T-cell (primary cell): Measurements from ENCODE around the gene SLC27A1. TPM values are rescaled to one million over a fixed set of nuclear protein-coding genes. Genes with fewer than 3 reads are reported as not detected.

Source experiments
- ATAC-seq, 4 experiments: fragments of 200-7000 bp in 3 of 4; fragments of 150-1000 bp in 1 of 4; cut with Tn5 transposase; replicated peaks in 1 of 4; 1 replicate in 3 of 4; 2 replicates in 1 of 4; pipeline ENCODE4 v1.10.0; 2021; ENCODE audit warnings: moderate library complexity in 3 of 4, mild to moderate bottlenecking in 2 of 4, moderate number of reproducible peaks in 1 of 4
- CTCF ChIA-PET, 2 donors: fragments of 300-600 bp; sonication (Branson Sonifier 250); formaldehyde crosslinking; loops; one replicate each; lab custom pipeline; 2022; ENCODE audit warnings: antibody characterized with exemption in 2 of 2; lab: Charles Lee
- POLR2A ChIA-PET, 2 donors: fragments of 300-600 bp; sonication (Branson Sonifier 250); formaldehyde crosslinking; loops; one replicate each; lab custom pipeline; 2022; ENCODE audit warnings: antibody characterized with exemption in 2 of 2; lab: Charles Lee
- DNase-seq, 35 experiments: peaks; one replicate each; pipeline versions ENCODE4 v3.0.0 to v3.0.0-alpha.2; 2013 to 2023
- H3K27ac ChIP-seq: one replicate; pipeline ENCODE4 v1.5.1; 2013; ENCODE audit warnings: low read length
- H3K27me3 ChIP-seq, 2 experiments: replicated peaks in 1 of 2; 1 replicate in 1 of 2; 2 replicates in 1 of 2; pipeline versions ENCODE4 v1.6.1 to v1.7.0; 2013; ENCODE audit warnings: low read length in 1 of 2, mixed read lengths in 1 of 2; ENCODE audit not compliant: control insufficient read depth in 2 of 2, insufficient read depth in 2 of 2; ENCODE audit errors: extremely low read depth in 1 of 2
- H3K36me3 ChIP-seq, 2 donors: 1 replicate in 1 of 2; 2 replicates in 1 of 2; pipeline versions ENCODE4 v1.6.1 to v1.7.0; 2013; ENCODE audit warnings: low read length in 1 of 2; ENCODE audit not compliant: control insufficient read depth in 2 of 2, insufficient read depth in 1 of 2; ENCODE audit errors: extremely low read depth in 1 of 2
- H3K4me1 ChIP-seq, 2 experiments: 1 replicate in 1 of 2; 2 replicates in 1 of 2; pipeline versions ENCODE4 v1.6.1 to v1.7.0; 2013; ENCODE audit warnings: low read length in 2 of 2, mixed read lengths in 1 of 2; ENCODE audit not compliant: insufficient read depth in 2 of 2, control insufficient read depth in 1 of 2; ENCODE audit errors: extremely low read depth in 1 of 2
- H3K4me3 ChIP-seq, 2 donors: 1 replicate in 1 of 2; 2 replicates in 1 of 2; pipeline versions ENCODE4 v1.5.1 to v1.7.0; 2013; ENCODE audit warnings: mild to moderate bottlenecking in 2 of 2, low read length in 1 of 2, moderate library complexity in 1 of 2; ENCODE audit not compliant: control insufficient read depth in 1 of 2; ENCODE audit errors: extremely low read depth in 1 of 2
- H3K9me3 ChIP-seq: 2 replicates; pipeline ENCODE4 v1.7.0; 2013
- H3K27ac Mint-ChIP-seq, 2 donors: one replicate each; pipeline ENCODE4 v1.8.0; 2020 to 2021; ENCODE audit warnings: mild to moderate bottlenecking in 2 of 2, mixed read lengths in 2 of 2
- H3K27me3 Mint-ChIP-seq, 2 donors: one replicate each; pipeline ENCODE4 v1.8.0; 2021 to 2022; ENCODE audit warnings: mixed read lengths in 2 of 2
- H3K36me3 Mint-ChIP-seq: one replicate; pipeline ENCODE4 v1.8.0; 2021; ENCODE audit warnings: mixed read lengths
- H3K4me1 Mint-ChIP-seq, 3 donors: one replicate each; pipeline ENCODE4 v1.8.0; 2020 to 2022; ENCODE audit warnings: mixed read lengths in 3 of 3, mild to moderate bottlenecking in 1 of 3
- H3K4me3 Mint-ChIP-seq, 3 donors: one replicate each; pipeline ENCODE4 v1.8.0; 2020 to 2022; ENCODE audit warnings: mild to moderate bottlenecking in 3 of 3, mixed read lengths in 3 of 3, moderate library complexity in 3 of 3
- H3K9me3 Mint-ChIP-seq, 3 donors: one replicate each; pipeline ENCODE4 v1.8.0; 2020 to 2022; ENCODE audit warnings: mixed read lengths in 3 of 3
- WGBS: methylation state at CpG from one replicate; pipeline ENCODE4 v1.1.5; 2013; ENCODE audit warnings: missing lambda C conversion rate; ENCODE audit not compliant: insufficient coverage; 5-methylcytosine and 5-hydroxymethylcytosine counted together
- total RNA-seq, 35 experiments: library from RNA in 6 of 35; stranded (reverse) in 6 of 35; fragments of 120-200 nt in 1 of 35; gene quantifications; one replicate each; pipeline versions ENCODE4 v1.2.1 to v1.2.4 and lab custom pipeline; 2013 to 2026

Gene SLC27A1
- total RNA-seq, 5 donors from 2014 or later (not counting 1 experiment from before 2014, with no cell fraction given) = 5.9 to 13.3 (median 10.5) TPM

DNA sequence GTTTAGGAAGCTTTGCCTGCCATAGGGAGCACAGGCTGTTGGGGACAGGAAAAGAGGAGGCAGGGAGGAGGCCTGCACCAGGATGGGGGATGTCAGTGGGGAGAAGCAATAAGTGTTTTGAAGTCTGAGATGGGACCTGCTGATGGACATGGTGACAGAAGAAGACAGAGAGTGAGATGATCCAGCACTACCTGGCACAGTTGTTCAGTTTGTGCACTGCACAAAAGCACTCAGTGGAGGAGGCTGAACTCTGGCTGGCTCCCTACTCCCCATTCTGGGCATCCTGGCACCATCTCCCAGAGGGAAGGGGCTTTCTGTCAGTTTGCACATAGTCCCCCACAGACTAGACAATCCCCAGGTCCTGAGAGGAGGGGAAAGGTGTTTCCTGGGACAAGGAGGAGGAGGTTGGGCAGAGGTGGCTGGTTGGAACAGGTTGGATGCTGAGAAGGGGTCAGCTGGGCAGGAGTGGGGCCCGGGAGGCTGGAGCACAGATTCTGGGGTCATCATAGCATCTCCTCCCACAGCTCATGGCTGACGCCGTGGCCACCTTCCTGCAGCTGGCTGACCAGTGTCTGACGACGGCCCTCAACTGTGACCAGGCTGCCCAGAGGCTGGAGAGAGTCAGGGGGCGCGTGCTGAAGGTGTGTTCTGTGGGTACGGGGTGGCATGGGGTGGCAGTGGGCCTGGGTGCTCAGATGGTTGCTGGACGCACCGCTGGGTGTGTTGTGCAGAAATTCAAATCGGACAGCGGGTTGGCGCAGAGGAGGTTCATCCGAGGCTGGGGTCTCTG lies 72.7 kb downstream of the SLC27A1 start:
- Mint-ChIP-seq H3K4me1 (peaks cover 11 to 15% (median 14%) of the 10 kb centered on the region in 3 donors), H3K4me3 (no peak overlapping the region), H3K36me3 (no peaks in the 10 kb centered on the region), H3K27me3 (no peaks in the 10 kb centered on the region), H3K27ac (peak overlapping the region in 1 of 2 donors; percentile 46), H3K9me3 (no peaks in the 10 kb centered on the region)
- Histone ChIP-seq H3K9me3 (no peaks in the 10 kb centered on the region), H3K36me3 (no peaks in the 10 kb centered on the region), H3K27me3 (peaks cover 0 to 2% of the 10 kb centered on the region in 2 experiments), H3K4me3 (no peak overlapping the region), H3K27ac (no peak overlapping the region), H3K4me1 (peaks cover 4 to 17% of the 10 kb centered on the region in 2 experiments)
- CTCF ChIA-PET = no interaction called here
- DNase-seq (no peak), ATAC-seq (no peak)
- WGBS = 94% methylated on average over 13 of the region's 14 CpGs
- POLR2A ChIA-PET = no interaction called here

DNA sequence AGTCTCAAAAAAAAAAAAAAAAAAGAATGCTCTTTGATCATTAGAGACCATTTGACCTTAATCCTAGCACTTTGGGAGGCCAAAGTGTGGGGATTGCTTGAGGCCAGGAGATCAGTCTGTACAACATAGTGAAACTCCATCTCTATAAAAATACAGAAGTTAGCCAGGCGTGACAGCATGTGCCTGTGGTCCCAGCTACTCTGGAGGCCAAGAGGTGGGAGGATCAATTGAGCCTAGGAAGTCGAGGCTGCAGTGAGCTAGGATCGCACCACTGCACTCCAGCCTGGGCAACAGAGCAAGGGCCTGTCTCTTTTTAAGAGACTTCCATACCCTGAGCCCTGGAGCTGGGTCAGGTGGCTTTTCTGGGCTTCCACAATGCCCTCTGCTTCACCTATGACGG lies 73.7 kb downstream of the SLC27A1 start:
- no peak overlapping the region for H3K4me3 Mint-ChIP-seq
- no peaks in the 10 kb centered on the region for H3K9me3 ChIP-seq
- no peaks in the 10 kb centered on the region for H3K27me3 ChIP-seq
- no peaks in the 10 kb centered on the region for H3K27me3 Mint-ChIP-seq
- DNase-seq (no peak), ATAC-seq (no peak)
- no peak overlapping the region for H3K4me3 ChIP-seq
- no peak overlapping the region for H3K27ac ChIP-seq
- peak overlapping the region in 1 of 2 donors; percentile 16 for H3K27ac Mint-ChIP-seq
- no peaks in the 10 kb centered on the region for H3K36me3 ChIP-seq
- ChIA-PET POLR2A (no interaction called here), CTCF (interaction anchor here (0.6 to 0.7 kb wide), 2 partner anchors 15 to 32 kb away, joined by 3 to 5 read pairs; no protein-coding TSS in a partner anchor)
- no peaks in the 10 kb centered on the region for H3K36me3 Mint-ChIP-seq
- 58% methylated on average over 3 of the region's 4 CpGs for WGBS
- H3K9me3 Mint-ChIP-seq = no peaks in the 10 kb centered on the region
- H3K4me1 ChIP-seq = peaks cover 0 to 9% of the 10 kb centered on the region in 2 experiments
- peaks cover 5 to 7% (median 5%) of the 10 kb centered on the region in 3 donors for H3K4me1 Mint-ChIP-seq

DNA sequence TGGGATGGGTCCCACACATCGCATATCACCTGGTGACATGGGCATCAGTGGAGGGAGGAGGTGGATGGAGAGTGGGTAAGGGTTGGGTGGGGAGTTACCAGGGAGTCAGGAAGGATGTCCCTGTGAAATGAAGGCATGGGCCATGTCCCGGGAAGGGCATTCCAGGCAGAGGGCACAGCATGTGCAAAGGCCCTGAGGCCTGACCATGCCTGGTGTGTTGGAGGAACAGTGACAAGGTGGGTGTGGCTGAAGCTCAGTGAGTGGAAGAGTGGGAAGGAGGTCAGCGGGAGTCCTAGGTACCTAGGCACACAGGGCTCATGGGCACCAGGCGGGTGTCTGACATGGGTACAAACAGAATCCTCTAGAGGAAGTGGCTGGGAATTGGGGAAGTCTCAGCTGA lies 74.1 kb downstream of the SLC27A1 start:
- ATAC-seq = no peak
- Mint-ChIP-seq H3K27ac (no peak overlapping the region), H3K9me3 (no peaks in the 10 kb centered on the region), H3K4me1 (peaks cover 4 to 7% (median 5%) of the 10 kb centered on the region in 3 donors), H3K36me3 (no peaks in the 10 kb centered on the region), H3K4me3 (no peak overlapping the region), H3K27me3 (no peaks in the 10 kb centered on the region)
- Histone ChIP-seq H3K4me3 (no peak overlapping the region), H3K9me3 (no peaks in the 10 kb centered on the region), H3K36me3 (no peaks in the 10 kb centered on the region), H3K4me1 (peaks cover 0 to 5% of the 10 kb centered on the region in 2 experiments), H3K27me3 (no peaks in the 10 kb centered on the region), H3K27ac (no peak overlapping the region)
- ChIA-PET POLR2A (no interaction called here), CTCF (interaction anchor here in 1 of 2 donors (0.7 kb wide), 1 partner anchor 32 kb away, joined by 5 read pairs; no protein-coding TSS in a partner anchor)
- WGBS = 100% methylated on average over 3 of the region's 4 CpGs
- DNase-seq = no peak

DNA sequence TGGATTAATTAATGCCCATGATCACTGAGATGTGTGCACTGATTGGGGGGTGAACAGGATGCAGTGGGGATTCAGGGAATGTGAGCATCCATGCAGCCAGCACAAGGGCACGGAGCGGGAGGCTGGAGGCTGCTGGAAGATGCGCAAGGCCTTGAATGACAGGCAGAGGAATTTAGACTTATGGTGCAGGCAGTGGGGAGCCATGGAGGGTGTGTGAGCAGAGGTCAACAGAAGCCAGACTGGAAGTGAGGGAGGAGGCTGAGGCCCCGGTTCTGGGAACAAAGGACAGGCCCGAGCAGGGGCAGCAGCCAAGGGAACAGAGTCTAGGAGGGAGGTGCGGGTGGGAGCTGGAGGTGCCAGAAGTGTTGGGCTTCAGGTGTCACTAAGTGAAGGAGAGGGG lies 77.8 kb downstream of the SLC27A1 start:
- Histone ChIP-seq H3K36me3 (no peaks in the 10 kb centered on the region), H3K4me1 (no peaks in the 10 kb centered on the region), H3K9me3 (no peaks in the 10 kb centered on the region), H3K27ac (no peak overlapping the region), H3K27me3 (no peaks in the 10 kb centered on the region), H3K4me3 (no peak overlapping the region)
- ChIA-PET POLR2A (no interaction called here), CTCF (no interaction called here)
- DNase-seq = no peak
- 90% methylated on average over 6 of the region's 6 CpGs for WGBS
- no peaks in the 10 kb centered on the region for H3K9me3 Mint-ChIP-seq
- H3K4me1 Mint-ChIP-seq = no peaks in the 10 kb centered on the region
- ATAC-seq = no peak
- no peaks in the 10 kb centered on the region for H3K36me3 Mint-ChIP-seq
- peak overlapping the region in 1 of 2 donors; percentile 23 for H3K27ac Mint-ChIP-seq
- H3K27me3 Mint-ChIP-seq = no peaks in the 10 kb centered on the region
- H3K4me3 Mint-ChIP-seq = no peak overlapping the region

DNA sequence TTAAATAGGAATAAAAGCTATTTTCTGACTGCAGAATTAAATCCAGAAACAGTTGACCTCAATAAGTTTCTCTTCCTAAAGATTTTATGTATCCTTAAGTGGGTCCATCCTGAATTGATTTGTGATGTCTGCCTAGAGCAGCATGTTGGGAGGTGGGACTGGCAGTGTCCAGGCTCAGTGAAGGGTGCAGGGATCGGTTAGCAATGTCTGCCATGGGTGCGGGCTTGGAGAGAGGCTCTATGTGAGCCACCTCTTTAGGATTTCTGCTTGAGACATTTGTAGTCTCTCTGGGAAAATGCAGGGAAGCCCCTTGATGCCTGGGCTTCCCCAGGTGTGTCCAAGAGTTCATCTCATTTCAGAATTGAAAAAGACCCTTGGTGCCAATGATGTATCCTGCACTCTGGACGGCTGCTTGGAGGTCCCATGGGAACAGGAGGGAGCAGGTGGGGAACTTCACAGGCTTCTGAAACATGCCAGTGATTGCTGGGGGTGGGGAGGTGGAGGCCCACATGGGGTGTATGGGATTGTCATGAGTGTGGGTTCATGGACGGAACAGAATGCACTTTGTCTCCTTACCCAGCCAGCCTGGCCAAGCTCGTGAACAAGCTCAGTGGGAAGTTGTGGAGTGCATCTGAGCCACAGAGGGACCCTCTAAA lies 78.9 kb downstream of the SLC27A1 start:
- ATAC-seq (no peak), DNase-seq (no peak)
- Histone ChIP-seq H3K4me1 (no peaks in the 10 kb centered on the region), H3K36me3 (no peaks in the 10 kb centered on the region), H3K27ac (no peak overlapping the region), H3K9me3 (no peaks in the 10 kb centered on the region), H3K27me3 (no peaks in the 10 kb centered on the region), H3K4me3 (no peak overlapping the region)
- Mint-ChIP-seq H3K4me3 (no peak overlapping the region), H3K9me3 (no peaks in the 10 kb centered on the region), H3K4me1 (no peaks in the 10 kb centered on the region), H3K27me3 (no peaks in the 10 kb centered on the region), H3K36me3 (no peaks in the 10 kb centered on the region), H3K27ac (peak overlapping the region in 1 of 2 donors; percentile 28)
- WGBS = 64% methylated on average over 4 of the region's 5 CpGs
- CTCF ChIA-PET = interaction anchor here in 1 of 2 donors (0.7 kb wide), 1 partner anchor 828 kb away, joined by 3 read pairs; no protein-coding TSS in a partner anchor
- POLR2A ChIA-PET = interaction anchor here in 1 of 2 donors (0.6 kb wide), 1 partner anchor 11 kb away, joined by 3 read pairs; no protein-coding TSS in a partner anchor

DNA sequence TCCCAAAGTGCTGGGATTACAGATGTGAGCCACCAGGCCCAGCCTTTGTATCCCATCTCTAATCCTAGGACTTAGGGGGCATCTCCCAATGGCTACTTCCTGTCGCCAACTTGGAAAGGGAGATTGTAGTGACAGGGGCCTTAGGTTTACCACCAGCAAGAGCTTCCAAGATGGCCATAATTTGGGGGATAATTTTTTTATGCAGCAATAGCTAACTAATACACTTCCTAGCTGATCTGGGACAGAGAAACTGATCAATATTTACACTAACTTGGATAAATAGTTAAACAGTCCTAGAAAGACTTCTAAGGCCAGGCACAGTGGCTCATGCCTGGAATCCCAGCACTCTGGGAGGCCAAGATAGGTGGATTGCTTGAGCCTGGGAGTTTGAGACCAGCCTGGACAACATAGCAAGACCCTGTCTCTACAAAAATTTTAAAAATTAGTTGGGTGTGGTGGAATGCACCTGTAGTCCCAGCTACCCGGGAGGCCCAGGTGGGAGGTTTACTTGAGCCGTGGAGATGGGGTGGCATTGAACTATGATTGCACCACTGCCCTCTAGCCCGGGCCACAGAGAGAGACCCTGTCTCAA lies 79.8 kb downstream of the SLC27A1 start:
- WGBS = no CpG with 5 or more reads among the region's 4 CpGs
- Mint-ChIP-seq H3K9me3 (no peaks in the 10 kb centered on the region), H3K4me3 (no peak overlapping the region), H3K27me3 (no peaks in the 10 kb centered on the region), H3K36me3 (no peaks in the 10 kb centered on the region), H3K4me1 (peaks cover 3 to 4% (median 3%) of the 10 kb centered on the region in 3 donors), H3K27ac (no peak overlapping the region)
- H3K36me3 ChIP-seq = no peaks in the 10 kb centered on the region
- no peaks in the 10 kb centered on the region for H3K9me3 ChIP-seq
- ATAC-seq = no peak
- DNase-seq = no peak
- no peak overlapping the region for H3K4me3 ChIP-seq
- H3K4me1 ChIP-seq = peaks cover 3 to 4% of the 10 kb centered on the region in 2 experiments
- H3K27ac ChIP-seq = no peak overlapping the region
- H3K27me3 ChIP-seq = no peaks in the 10 kb centered on the region
- CTCF ChIA-PET = no interaction called here
- POLR2A ChIA-PET = no interaction called here
